Inferior parietal cortex (tissue), 1 donor: ENCODE measurements around the gene CD163.
"Not testable (repeated sequence)": the region's sequence is repeated elsewhere in the genome, so short reads cannot be mapped to it uniquely, and the experiment has no call there.

Source experiments
- DNase-seq: peaks from one replicate; pipeline ENCODE4 v3.0.0-alpha.2; 2016; ENCODE audit errors: extremely low spot score

The CD163 gene

DNA sequence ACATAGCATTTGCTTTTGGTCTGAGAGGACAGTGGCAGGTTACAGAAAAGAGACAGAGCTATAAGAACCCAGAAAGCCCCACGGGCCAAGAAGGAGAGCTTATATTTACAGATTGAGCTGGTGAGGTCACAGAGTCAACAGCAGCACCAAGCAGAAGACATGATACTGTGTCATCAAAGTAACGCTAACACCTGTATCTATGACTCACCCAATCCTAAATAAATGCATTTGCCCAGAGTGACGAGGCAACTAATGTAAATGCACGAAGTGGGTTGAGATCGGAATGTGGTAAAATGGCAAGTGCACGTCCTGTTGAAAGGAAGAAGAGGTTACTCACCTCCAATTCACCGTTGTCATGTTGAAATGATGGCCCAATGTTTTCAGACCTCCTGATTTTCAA lies 52.9 kb downstream of the CD163 start:
- DNase-seq: no peak

DNA sequence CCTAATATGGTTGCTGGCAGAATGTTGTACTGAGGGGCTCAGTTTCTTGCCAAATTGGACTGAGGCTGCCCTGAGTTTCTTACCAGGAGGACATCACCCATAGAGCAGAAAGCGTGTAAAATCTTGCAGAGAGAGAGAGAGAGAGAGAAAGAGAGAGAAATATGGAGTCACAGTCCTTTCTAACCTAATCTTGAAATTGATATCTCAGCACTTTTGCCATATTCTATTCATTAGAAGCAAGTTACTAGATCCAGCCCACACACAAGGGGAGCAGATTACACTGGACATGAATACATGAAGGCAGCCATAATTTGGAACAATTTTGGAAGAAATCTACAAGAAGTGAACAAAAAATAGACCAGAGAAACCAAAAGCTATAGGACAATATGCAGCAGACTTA lies 55.5 kb downstream of the CD163 start:
- DNase-seq: no peak

DNA sequence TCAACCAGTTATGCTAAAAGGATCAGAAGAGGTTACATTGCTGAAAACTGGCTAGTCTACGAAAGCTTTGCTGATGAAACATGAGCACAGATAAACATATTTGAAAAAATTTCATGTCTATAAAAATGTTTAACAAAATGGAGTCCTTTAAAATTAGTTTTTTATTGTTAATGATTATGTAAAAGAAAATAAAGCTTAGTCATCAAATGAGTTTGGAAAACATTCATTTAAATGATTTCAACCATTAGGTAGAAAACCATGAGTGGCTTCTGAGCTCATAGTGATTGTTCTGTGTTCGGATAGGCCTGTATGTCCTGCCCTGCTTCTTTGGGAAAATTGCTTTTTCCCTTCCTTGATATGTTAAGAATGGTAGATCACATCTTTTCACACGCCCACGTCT lies 59.0 kb downstream of the CD163 start:
- DNase-seq: no peak

DNA sequence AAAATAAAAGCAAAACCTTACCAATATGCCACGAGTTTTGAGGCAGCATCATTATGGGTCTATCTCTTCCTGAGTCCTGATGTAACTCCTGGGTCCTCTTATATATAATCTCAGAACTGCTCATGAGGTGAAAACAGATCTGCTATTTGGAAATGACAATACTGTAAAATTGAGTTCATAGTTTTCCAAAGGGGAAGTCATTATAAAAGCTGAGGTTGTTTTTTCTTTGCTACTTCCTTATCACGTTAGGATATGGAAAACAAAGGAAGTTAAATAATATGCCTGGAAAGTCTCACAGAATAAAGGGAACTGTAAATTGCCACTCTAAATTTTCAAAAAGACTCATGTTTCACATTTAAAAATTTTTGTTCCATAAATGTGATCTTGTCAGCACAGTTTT lies 59.5 kb downstream of the CD163 start, which contains the start of gene CD163L1:
Gene CD163L1, minus strand, starts transcription at position 78 of the 400 bp plus-strand sequence. Its CDS starts 26 bp downstream, at position 52.
- no peak for DNase-seq

DNA sequence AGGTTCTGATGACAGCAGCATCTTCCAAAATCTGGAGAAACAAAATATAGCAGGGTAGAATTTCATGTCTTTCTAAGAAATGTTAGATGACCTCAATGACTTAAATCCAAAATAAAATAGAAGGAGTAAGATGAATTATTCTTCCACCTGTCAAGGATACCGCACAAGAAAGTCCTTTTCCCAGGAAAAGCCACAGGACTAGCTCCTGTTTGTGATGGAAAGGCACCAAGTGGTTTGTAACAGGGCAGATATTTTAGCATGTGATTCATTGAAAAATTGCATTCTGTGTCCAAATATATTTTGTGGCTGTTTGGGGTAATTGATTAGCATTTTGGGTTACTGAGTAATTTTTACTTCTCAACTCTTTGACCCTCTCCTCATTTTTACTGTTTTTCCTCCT lies 62.4 kb downstream of the CD163 start:
- DNase-seq: no peak

DNA sequence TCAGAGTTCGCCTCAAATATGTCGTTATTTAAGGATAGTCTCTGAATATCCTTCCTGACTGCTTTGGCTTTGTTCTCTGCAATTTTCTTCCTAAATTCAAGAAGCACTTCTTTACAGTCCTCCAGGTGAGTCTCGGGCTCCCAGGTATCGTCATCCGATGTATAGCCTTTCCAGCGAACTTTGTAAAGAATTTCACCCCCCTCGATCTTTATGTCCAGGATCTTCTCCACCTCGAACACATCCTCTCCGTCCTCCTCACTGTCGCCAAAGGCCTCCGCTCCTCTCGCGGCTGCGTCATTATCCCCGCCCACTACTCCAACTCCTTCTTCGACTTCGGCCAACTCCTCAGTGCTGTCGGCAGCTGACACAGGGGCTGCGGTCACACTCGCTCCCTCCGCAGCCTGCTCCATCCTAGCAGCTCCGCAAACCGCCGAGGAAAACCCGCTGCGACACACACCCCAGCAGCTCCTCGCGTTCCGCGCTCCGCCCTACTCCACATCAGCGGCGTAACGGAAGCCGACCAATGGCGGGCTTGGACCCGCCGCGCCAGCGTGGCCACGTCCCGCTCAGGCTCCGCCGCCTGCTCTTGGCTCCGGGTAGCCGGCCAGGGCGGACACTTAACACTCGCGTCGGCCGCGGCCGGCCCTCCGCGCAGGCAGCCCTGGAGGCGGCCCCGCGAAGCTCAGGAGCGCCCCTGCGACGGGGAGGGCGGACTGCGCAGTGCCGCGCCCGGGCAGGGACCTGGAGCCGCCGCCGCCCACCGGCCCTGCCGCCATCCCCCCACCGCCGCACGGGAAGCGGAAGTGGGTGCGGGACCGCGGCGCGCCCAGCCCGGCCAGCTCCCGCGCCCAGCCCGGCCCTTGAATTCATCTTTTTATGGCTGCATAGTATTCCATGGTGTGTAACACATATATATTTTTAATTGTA lies 63.7 kb downstream of the CD163 start:
- DNase-seq: no peak

DNA sequence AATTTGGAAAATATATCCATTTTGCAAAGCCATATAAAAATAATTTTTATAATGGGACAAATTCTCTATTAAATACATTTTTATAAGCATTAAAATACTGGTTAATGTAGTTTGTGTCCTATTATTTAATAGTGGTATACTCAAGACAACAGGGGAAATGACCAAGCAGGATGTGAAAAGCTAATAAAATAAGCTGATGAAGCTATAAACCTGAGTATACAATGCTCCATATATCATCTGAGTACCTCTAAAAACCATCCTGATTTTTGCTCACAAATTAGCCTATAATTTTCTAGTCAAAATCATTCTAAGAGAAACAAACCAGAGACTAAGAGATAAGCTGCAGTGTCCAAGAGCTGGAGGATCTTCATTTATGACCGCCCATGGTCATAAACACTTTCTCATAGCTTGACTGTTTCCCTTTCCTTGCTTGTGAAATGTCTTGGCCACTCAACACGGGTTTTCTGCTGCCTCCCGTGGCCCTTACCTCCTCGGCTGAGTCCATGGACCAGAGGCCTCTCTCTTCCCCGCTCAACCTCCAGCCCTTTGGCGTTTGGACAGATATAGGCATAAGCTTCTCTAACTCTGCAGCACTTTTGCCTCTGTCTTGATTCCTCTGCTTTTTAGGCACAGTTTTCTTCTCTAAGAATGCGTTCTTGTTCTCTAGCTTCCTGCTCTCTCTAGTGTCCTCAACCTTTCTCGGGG lies 65.1 kb downstream of the CD163 start:
- not testable (repeated sequence) for DNase-seq

DNA sequence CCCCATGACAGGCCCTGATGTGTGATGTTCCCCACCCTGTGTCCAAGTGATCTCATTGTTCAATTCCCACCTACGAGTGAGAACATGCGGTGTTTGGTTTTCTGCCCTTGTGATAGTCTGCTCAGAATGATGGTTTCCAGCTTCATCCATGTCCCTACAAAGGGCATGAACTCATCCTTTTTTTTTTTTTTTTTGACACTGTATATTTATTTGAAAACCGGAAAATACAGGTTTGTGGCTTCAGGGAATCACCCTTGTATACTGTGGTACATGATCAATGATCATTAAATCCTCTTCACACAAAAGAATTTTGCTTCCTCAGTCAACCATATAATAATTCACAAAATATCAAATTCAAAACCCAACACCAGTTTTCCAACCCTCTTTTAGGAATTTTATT lies 66.1 kb downstream of the CD163 start:
- not testable (repeated sequence) for DNase-seq

DNA sequence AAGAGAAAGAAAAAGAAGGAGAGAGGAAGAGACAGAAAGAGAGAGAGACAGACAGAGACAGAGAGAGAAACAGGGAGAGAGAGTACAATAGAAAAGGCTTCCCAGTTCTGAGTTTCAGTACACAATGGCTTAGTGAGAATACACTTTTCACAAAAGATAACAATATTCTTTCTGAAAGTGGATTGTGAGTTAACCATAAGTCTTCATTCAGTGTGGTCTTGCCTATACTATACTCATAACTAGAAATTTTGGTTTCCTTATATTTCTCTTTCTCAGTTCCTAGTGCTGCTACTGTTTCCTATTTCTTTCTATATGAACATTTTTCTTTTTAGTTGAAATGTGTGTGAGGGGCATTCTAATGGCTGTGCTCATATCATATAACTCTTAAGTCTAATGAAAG lies 68.9 kb downstream of the CD163 start:
- DNase-seq: no peak

DNA sequence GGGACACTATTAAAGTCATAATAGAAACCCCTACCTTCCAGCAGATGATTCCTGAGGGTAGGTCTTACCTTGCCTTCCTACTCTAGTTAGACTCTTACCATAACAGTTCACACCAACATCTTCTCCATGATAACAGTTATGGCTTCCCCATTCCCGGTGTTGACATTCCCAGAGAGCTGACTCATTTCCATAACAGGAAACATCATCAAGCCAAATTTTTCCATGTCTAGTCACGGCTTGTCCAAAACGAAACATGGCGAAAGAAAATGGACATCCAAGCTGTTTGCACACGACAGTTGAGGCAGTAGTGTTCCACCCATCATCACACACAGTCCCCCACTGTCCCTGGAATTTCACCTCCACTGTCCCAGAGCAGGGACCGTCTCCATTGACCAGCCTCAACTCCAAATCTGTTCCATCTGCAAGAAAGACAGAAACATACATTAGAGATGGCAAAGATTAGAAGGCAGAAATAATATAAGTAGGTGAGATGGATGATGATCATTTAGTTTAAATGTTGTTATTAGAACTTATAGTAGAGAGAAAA lies 70.2 kb downstream of the CD163 start:
- no peak for DNase-seq

DNA sequence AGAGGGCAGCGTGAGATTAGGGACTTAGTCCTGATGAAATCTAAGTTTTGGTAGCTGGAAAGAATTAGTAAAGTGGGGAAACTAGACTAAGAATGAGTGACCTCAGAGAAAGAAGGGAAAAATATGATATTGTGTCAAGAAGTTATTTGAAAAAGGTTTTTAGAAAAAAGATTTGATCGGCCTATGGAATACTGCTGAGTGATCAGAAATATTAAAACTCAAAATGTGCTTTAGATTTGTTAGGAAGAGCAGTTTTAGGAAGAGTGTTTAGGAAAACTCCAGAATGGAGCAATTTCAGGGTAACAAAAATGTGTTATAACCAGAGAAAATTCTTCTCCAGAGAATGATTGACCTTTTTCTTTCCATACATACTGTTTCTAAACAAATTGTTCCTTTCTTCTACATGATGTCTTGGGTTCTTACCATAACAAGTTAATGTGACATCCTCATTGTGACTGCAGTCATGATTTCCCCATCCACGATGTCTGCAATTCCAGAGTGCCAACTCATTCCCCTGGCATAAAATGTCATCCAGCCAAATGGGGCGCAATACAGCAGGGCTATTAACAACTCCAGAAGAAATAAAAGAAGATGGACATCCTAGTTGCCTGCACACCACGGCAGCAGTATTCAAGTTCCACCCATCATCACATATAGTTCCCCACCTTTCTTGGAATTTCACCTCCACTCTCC lies 71.4 kb downstream of the CD163 start:
- no peak for DNase-seq
